GM12878 (cell line): ENCODE results near the gene RRAGD. TPM values are rescaled to one million over a fixed set of nuclear protein-coding genes. Genes with fewer than 3 reads are reported as not detected.

Experiments used
- CBFB ChIP-seq: IDR thresholded peaks from 2 replicates; pipeline ENCODE4 v1.6.1; 2016; ENCODE audit warnings: antibody characterized with exemption, low read depth
- CBX3 ChIP-seq: fragments of 200-600 bp; sonication (generic); IDR thresholded peaks from 2 replicates; pipeline ENCODE4 v1.6.1; 2016; ENCODE audit warnings: low read depth, borderline replicate concordance
- E2F8 ChIP-seq: fragments of 450-650 bp; IDR thresholded peaks from 2 replicates; pipeline ENCODE4 v1.6.1; 2018; ENCODE audit warnings: mild to moderate bottlenecking, low read depth, moderate library complexity; ENCODE audit not compliant: partially characterized antibody
- HDGF ChIP-seq: fragments of 450-650 bp; IDR thresholded peaks from 2 replicates; pipeline ENCODE4 v1.6.1; 2016; ENCODE audit warnings: antibody characterized with exemption
- IRF5 ChIP-seq: fragments of 450-650 bp; IDR thresholded peaks from 2 replicates; pipeline ENCODE4 v1.6.1; 2017; ENCODE audit warnings: borderline replicate concordance
- MXI1 ChIP-seq: fragments of 150-350 bp; IDR thresholded peaks from 2 replicates; pipeline ENCODE4 v1.6.1; 2011; ENCODE audit warnings: low read depth, mild to moderate bottlenecking, inconsistent platforms, low read length, improper control_type of control experiment
- NR2C1 ChIP-seq: fragments of 450-650 bp; IDR thresholded peaks from 2 replicates; pipeline ENCODE4 v1.6.1; 2017; ENCODE audit warnings: antibody characterized with exemption, mild to moderate bottlenecking, moderate library complexity
- POLR2AphosphoS5 ChIP-seq: IDR thresholded peaks from 2 replicates; pipeline ENCODE4 v1.6.1; 2011; ENCODE audit warnings: mild to moderate bottlenecking, low read length, inconsistent platforms
- POU2F2 ChIP-seq: IDR thresholded peaks from 3 replicates; pipeline ENCODE4 v1.6.1; 2011; ENCODE audit warnings: low read depth, mild to moderate bottlenecking, low read length, borderline replicate concordance
- RAD51 ChIP-seq: fragments of 450-650 bp; IDR thresholded peaks from 2 replicates; pipeline ENCODE4 v1.6.1; 2016; ENCODE audit warnings: moderate library complexity, mild to moderate bottlenecking, inconsistent platforms
- REST ChIP-seq: IDR thresholded peaks from 2 replicates; pipeline ENCODE4 v1.6.1; 2012; ENCODE audit warnings: mild to moderate bottlenecking, low read depth, low read length
- STAT1 ChIP-seq: fragments of 450-650 bp; conservative IDR thresholded peaks from 2 replicates; pipeline ENCODE4 v1.6.1; 2014; ENCODE audit warnings: antibody characterized with exemption, mild to moderate bottlenecking
- SUZ12 ChIP-seq: fragments of 200-600 bp; sonication (generic); IDR thresholded peaks from one replicate; pipeline ENCODE4 v1.6.1; 2018; ENCODE audit warnings: antibody characterized with exemption, mild to moderate bottlenecking; ENCODE audit not compliant: unreplicated experiment
- TCF7 ChIP-seq: IDR thresholded peaks from 2 replicates; pipeline ENCODE4 v1.6.1; 2014; ENCODE audit warnings: antibody characterized with exemption, borderline replicate concordance
- ZBED1 ChIP-seq: IDR thresholded peaks from 2 replicates; pipeline ENCODE4 v1.6.1; 2016; ENCODE audit warnings: borderline replicate concordance
- ZNF687 ChIP-seq: fragments of 450-650 bp; IDR thresholded peaks from 2 replicates; pipeline ENCODE4 v1.6.1; 2017; ENCODE audit warnings: mild to moderate bottlenecking, moderate library complexity
- polyA plus RNA-seq, 11 experiments: library from polyadenylated mRNA; depleted of rRNA in 4 of 11; unstranded in 6 of 11; stranded (reverse) in 5 of 11; fragments of >200 nt; fragmentation: Nextera tagmentation in 4 of 11; fragmentation: Illumina TruSeq in 1 of 11; extraction: Ambion mirVana in 4 of 11; extraction: Trizol in 1 of 11; gene quantifications; 1 replicate in 1 of 11; 2 replicates in 10 of 11; pipeline versions ENCODE4 v1.2.1 to v1.2.3, GENCODE V29; 2011 to 2016; ENCODE audit warnings: inconsistent platforms in 2 of 11, missing spikeins in 2 of 11, low read depth in 1 of 11
- total RNA-seq, 4 experiments: library from RNA; depleted of rRNA in 3 of 4; stranded (reverse); fragments of >200 nt in 3 of 4; fragmentation: Illumina TruSeq in 1 of 4; extraction: Trizol in 1 of 4; gene quantifications; 2 replicates each; pipeline versions ENCODE4 v1.2.1 to v1.2.3, GENCODE V29; 2013 to 2021

Gene RRAGD
- total and polyA plus RNA-seq, 10 of the 15 experiments (the other 5 are each of a cell fraction or from before 2014, with no cell fraction given) = 4.6 to 17.4 (median 8.5) TPM

GRCh38 chr6:89352278-89353117 is 59.6 kb downstream of the RRAGD start, which contains the start of gene UBE2J1 (continued):
- TF ChIP-seq REST = no peak
- peak; percentile 88 for TF ChIP-seq ZNF687
- no peak for TF ChIP-seq E2F8
- TF ChIP-seq RAD51 = no peak
- no peak for TF ChIP-seq POU2F2
- TF ChIP-seq STAT1 = no peak
- 0 out of 2 replicates have a peak, but pooled peaks have one; percentile 40 for TF ChIP-seq ZBED1
- 0 out of 2 replicates have a peak, but pooled peaks have one; percentile 5 for TF ChIP-seq HDGF
- TF ChIP-seq IRF5 = no peak
- TF ChIP-seq NR2C1 = no peak; the same call in none of the 2 replicates
- no peak for TF ChIP-seq CBX3
- TF ChIP-seq MXI1 = no peak; the same call in 1 of the 2 replicates
- no peak for TF ChIP-seq TCF7
- TF ChIP-seq CBFB = no peak
- TF ChIP-seq POLR2AphosphoS5 = peak; percentile 83
- TF ChIP-seq SUZ12 = no peak
